Body of pancreas (tissue), 4 donors: ENCODE measurements around the gene ZFY.

Experiments
- CTCF ChIP-seq, 7 experiments: fragments of 450-650 bp in 4 of 7; fragments of 200-600 bp in 3 of 7; sonication (generic) in 3 of 7; IDR thresholded peaks; one replicate each; pipeline ENCODE4 v1.5.1; 2016 to 2019; ENCODE audit warnings: antibody characterized with exemption in 7 of 7
- POLR2A ChIP-seq, 3 donors: fragments of 450-650 bp; IDR thresholded peaks; one replicate each; pipeline ENCODE4 v1.6.1; 2016; ENCODE audit warnings: antibody characterized with exemption in 3 of 3, mild to moderate bottlenecking in 2 of 3

GRCh38 chrY:3012226-3012625 is 77.0 kb downstream of the ZFY start:
- TF ChIP-seq CTCF (IDR thresholded peaks at IDR 0.05) (no peak), POLR2A (IDR thresholded peaks at IDR 0.05) (no peak)
